Measurements from ENCODE around the gene SCGB3A1. TPM values are rescaled to one million over a fixed set of nuclear protein-coding genes. Genes with fewer than 3 reads are reported as not detected.

The SCGB3A1 gene
- polyA plus RNA-seq, 1 donor (not counting 4 experiments of a cell fraction or from before 2014, with no cell fraction given): not detected

DNA sequence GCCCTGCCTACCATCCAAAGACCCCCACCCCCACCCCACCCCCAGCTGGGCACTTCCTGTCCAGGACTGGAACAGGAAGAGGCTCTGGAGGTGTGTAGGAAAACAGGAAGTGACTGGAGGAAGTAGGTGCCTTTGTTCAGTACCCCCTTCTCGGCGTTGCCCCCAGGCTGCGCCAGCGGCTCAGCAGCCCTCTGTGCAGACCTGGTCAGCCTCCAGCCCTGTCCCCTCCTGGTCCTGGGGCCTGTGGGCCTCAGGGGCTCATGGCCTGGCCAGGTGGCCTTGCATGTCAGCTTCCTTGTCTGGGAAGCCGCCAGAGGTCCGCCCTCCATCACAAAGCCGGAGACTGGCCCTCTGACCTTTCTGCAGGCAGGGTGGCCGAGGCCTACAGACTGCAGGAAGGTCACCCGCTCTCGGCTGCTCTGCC, 32.1 kb upstream of the SCGB3A1 start:
- DNase-seq (ENCODE audit: low read depth, low spot score) (no peak), FAIRE-seq (no peak)
- Histone ChIP-seq H3K27ac (ENCODE audit: control insufficient read depth, insufficient read depth, low read length) (no peak overlapping the region), H3K36me3 (ENCODE audit: control insufficient read depth in 2 of 2, extremely low read depth in 1 of 2, insufficient read depth in 2 of 2, low read length in 2 of 2) (no peaks in the 10 kb centered on the region), H3K9me1 (ENCODE audit: control insufficient read depth, extremely low read depth, insufficient read depth, low read length) (no peaks in the 10 kb centered on the region), H2AFZ (ENCODE audit: control insufficient read depth, low read length) (no peak overlapping the region), H3K4me1 (ENCODE audit: control insufficient read depth, extremely low read depth, insufficient read depth, low read length) (no peaks in the 10 kb centered on the region), H4K20me1 (ENCODE audit: control insufficient read depth, extremely low read depth, insufficient read depth, low read length) (no peaks in the 10 kb centered on the region), H3K9ac (ENCODE audit: control insufficient read depth, extremely low read depth, insufficient read depth, low read length) (no peak overlapping the region), H3K4me3 (ENCODE audit: control insufficient read depth in 2 of 3, extremely low read depth in 1 of 3, insufficient read depth in 2 of 3, low read depth in 1 of 3, low read length in 3 of 3) (no peak overlapping the region), H3K9me3 (ENCODE audit: control insufficient read depth, low read depth, low read length) (no peaks in the 10 kb centered on the region), H3K4me2 (ENCODE audit: control insufficient read depth, extremely low read depth, insufficient read depth, low read depth, low read length) (no peak overlapping the region), H3K79me2 (ENCODE audit: control insufficient read depth, insufficient read depth, low read length) (no peaks in the 10 kb centered on the region), H3K27me3 (ENCODE audit: control insufficient read depth, extremely low read depth, insufficient read depth, low read length) (peaks cover 26% of the 10 kb centered on the region)
- dilution Hi-C loops (cut with MboI; ENCODE audit: extremely low pct_ligation_motif_present, low sequenced_read_pairs): no loop called here
- TF ChIP-seq EZH2 (IDR thresholded peaks at IDR 0.05; ENCODE audit: low read length): no peak
- TF ChIP-seq, protein P1, sequence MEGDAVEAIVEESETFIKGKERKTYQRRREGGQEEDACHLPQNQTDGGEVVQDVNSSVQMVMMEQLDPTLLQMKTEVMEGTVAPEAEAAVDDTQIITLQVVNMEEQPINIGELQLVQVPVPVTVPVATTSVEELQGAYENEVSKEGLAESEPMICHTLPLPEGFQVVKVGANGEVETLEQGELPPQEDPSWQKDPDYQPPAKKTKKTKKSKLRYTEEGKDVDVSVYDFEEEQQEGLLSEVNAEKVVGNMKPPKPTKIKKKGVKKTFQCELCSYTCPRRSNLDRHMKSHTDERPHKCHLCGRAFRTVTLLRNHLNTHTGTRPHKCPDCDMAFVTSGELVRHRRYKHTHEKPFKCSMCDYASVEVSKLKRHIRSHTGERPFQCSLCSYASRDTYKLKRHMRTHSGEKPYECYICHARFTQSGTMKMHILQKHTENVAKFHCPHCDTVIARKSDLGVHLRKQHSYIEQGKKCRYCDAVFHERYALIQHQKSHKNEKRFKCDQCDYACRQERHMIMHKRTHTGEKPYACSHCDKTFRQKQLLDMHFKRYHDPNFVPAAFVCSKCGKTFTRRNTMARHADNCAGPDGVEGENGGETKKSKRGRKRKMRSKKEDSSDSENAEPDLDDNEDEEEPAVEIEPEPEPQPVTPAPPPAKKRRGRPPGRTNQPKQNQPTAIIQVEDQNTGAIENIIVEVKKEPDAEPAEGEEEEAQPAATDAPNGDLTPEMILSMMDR (optimal IDR thresholded peaks at IDR 0.05 in 1 of 3, IDR thresholded peaks at IDR 0.05 in 1 of 3, conservative IDR thresholded peaks at IDR 0.05 in 1 of 3; ENCODE audit: extremely low read depth in 1 of 3, insufficient read depth in 2 of 3, low read length in 3 of 3): no peak

DNA sequence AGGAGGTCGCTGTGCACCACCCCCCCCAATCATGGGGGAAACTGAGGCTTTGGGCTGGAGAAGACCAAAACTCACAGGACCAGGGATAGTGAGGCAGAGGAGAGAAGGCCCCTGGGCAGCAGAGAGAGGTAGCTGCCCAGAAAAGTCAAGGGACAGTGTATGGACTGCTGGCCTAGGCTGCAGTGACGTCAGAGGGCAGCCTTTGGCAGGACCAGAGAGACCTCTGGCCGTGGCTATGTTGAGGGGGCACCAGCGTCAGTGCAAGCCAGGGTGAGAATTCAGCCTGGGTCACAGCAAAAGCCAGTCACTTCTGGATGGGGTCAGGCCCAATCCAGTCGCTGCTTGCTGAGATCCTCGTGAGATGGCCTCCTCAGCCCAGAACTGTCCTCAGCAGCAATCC, 31.6 kb upstream of the SCGB3A1 start:
- no peak for TF ChIP-seq EZH2 (IDR thresholded peaks at IDR 0.05; ENCODE audit: low read length)
- TF ChIP-seq, protein P1 (optimal IDR thresholded peaks at IDR 0.05 in 1 of 3, IDR thresholded peaks at IDR 0.05 in 1 of 3, conservative IDR thresholded peaks at IDR 0.05 in 1 of 3; ENCODE audit: extremely low read depth in 1 of 3, insufficient read depth in 2 of 3, low read length in 3 of 3): no peak
- dilution Hi-C loops (cut with MboI; ENCODE audit: extremely low pct_ligation_motif_present, low sequenced_read_pairs): no loop called here
- FAIRE-seq (no peak), DNase-seq (ENCODE audit: low read depth, low spot score) (no peak)
- no peaks in the 10 kb centered on the region for H3K79me2 ChIP-seq (ENCODE audit: control insufficient read depth, insufficient read depth, low read length)
- no peaks in the 10 kb centered on the region for H4K20me1 ChIP-seq (ENCODE audit: control insufficient read depth, extremely low read depth, insufficient read depth, low read length)
- no peaks in the 10 kb centered on the region for H3K36me3 ChIP-seq (ENCODE audit: control insufficient read depth in 2 of 2, extremely low read depth in 1 of 2, insufficient read depth in 2 of 2, low read length in 2 of 2)
- no peaks in the 10 kb centered on the region for H3K4me1 ChIP-seq (ENCODE audit: control insufficient read depth, extremely low read depth, insufficient read depth, low read length)
- H3K27me3 ChIP-seq (ENCODE audit: control insufficient read depth, extremely low read depth, insufficient read depth, low read length): peaks cover 29% of the 10 kb centered on the region
- no peak overlapping the region for H3K27ac ChIP-seq (ENCODE audit: control insufficient read depth, insufficient read depth, low read length)
- no peaks in the 10 kb centered on the region for H3K9me1 ChIP-seq (ENCODE audit: control insufficient read depth, extremely low read depth, insufficient read depth, low read length)
- H3K4me2 ChIP-seq (ENCODE audit: control insufficient read depth, extremely low read depth, insufficient read depth, low read depth, low read length): no peak overlapping the region
- H3K9ac ChIP-seq (ENCODE audit: control insufficient read depth, extremely low read depth, insufficient read depth, low read length): no peak overlapping the region
- H2AFZ ChIP-seq (ENCODE audit: control insufficient read depth, low read length): no peak overlapping the region
- H3K4me3 ChIP-seq (ENCODE audit: control insufficient read depth in 2 of 3, extremely low read depth in 1 of 3, insufficient read depth in 2 of 3, low read depth in 1 of 3, low read length in 3 of 3): no peak overlapping the region
- H3K9me3 ChIP-seq (ENCODE audit: control insufficient read depth, low read depth, low read length): no peaks in the 10 kb centered on the region
